HG03025 (cell line): Measurements from ENCODE around the gene C2orf68.
A peak's percentile ranks its signal among the peaks of the same experiment; 100 is the strongest.
"Not testable (repeated sequence)": the region's sequence is repeated elsewhere in the genome, so short reads cannot be mapped to it uniquely, and the experiment has no call there.

Experiments used
- ATAC-seq: cut with Tn5 transposase; IDR thresholded peaks from one replicate; pipeline ENCODE4 v1.9.1; 2021; ENCODE audit warnings: mild to moderate bottlenecking, moderate library complexity; ENCODE audit not compliant: unreplicated experiment, low FRiP score

The C2orf68 gene

GRCh38 chr2:85584857-85585780 lies 26.7 kb downstream of the C2orf68 start:
- ATAC-seq, result no peak

- ATAC-seq, result no peak
These were observed 27.5 kb downstream of the C2orf68 start, which contains the start of gene VAMP5 for GRCh38 chr2:85584354-85584856. TSS of gene VAMP5 (plus strand) at chr2:85584431. CDS start at chr2:85584491, 60 bp downstream.

- no peak for ATAC-seq
These were observed 28.1 kb downstream of the C2orf68 start for GRCh38 chr2:85583667-85584353.

- no peak for ATAC-seq
These were observed 29.4 kb downstream of the C2orf68 start for GRCh38 chr2:85582492-85582891.

GRCh38 chr2:85580206-85580605 lies 31.7 kb downstream of the C2orf68 start:
- ATAC-seq, result no peak

- no peak for ATAC-seq
These were observed 32.5 kb downstream of the C2orf68 start for GRCh38 chr2:85579266-85579935.

- no peak for ATAC-seq
These were observed 33.4 kb downstream of the C2orf68 start for GRCh38 chr2:85578243-85579180.

GRCh38 chr2:85577386-85578242 lies 34.3 kb downstream of the C2orf68 start, which contains the start of gene VAMP8:
TSS of gene VAMP8 (plus strand) at chr2:85577586. CDS start at chr2:85577647, 61 bp downstream.
- ATAC-seq, result peak; percentile 64

- ATAC-seq, result no peak
These were observed 34.8 kb downstream of the C2orf68 start for GRCh38 chr2:85577063-85577385.

GRCh38 chr2:85575739-85576138 lies 36.1 kb downstream of the C2orf68 start:
- ATAC-seq, result no peak

GRCh38 chr2:85566265-85566664 lies 45.6 kb downstream of the C2orf68 start:
- ATAC-seq, result no peak

GRCh38 chr2:85564144-85564563 lies 47.7 kb downstream of the C2orf68 start:
- ATAC-seq, result no peak

- ATAC-seq, result peak; percentile 84
These were observed 50.3 kb downstream of the C2orf68 start, which contains the start of gene GGCX for GRCh38 chr2:85561280-85562212. TSS of gene GGCX (minus strand) at chr2:85561493. CDS start at chr2:85561428, 65 bp downstream.

GRCh38 chr2:85560812-85561279 lies 51.0 kb downstream of the C2orf68 start:
- ATAC-seq, result peak; percentile 7

- ATAC-seq, result not testable (repeated sequence)
These were observed 51.5 kb downstream of the C2orf68 start for GRCh38 chr2:85560403-85560726.

GRCh38 chr2:85558160-85558559 lies 53.7 kb downstream of the C2orf68 start:
- ATAC-seq, result no peak

GRCh38 chr2:85557130-85557529 lies 54.7 kb downstream of the C2orf68 start:
- ATAC-seq, result no peak
